HepG2 (cell line): ENCODE measurements around the gene ARPP21.

Source experiments
- ARNT2 ChIP-seq: sonication (generic); formaldehyde crosslinking; IDR thresholded peaks from 2 replicates; pipeline ENCODE4 v1.8.0; 2022; ENCODE audit warnings: mild to moderate bottlenecking, low read depth, missing genetic modification reagents, moderate library complexity
- ATF2 ChIP-seq: sonication (generic); formaldehyde crosslinking; IDR thresholded peaks from 2 replicates; pipeline ENCODE4 v1.4.0; 2020; ENCODE audit warnings: missing genetic modification reagents
- CBX2 ChIP-seq, 2 experiments: fragments of 200-600 bp in 1 of 2; sonication (generic); formaldehyde crosslinking in 1 of 2; IDR thresholded peaks; 2 replicates each; pipeline versions ENCODE4 v1.7.0 to v1.8.1; 2018 to 2022; ENCODE audit warnings: low read depth in 2 of 2, low read length in 1 of 2, mild to moderate bottlenecking in 1 of 2, missing genetic modification reagents in 1 of 2
- CTCF ChIP-seq: sonication (generic); formaldehyde crosslinking; IDR thresholded peaks from 2 replicates; pipeline ENCODE4 v1.5.0; 2020; ENCODE audit warnings: mild to moderate bottlenecking, missing genetic modification reagents, moderate library complexity
- TP53 ChIP-seq: sonication (generic); formaldehyde crosslinking; conservative IDR thresholded peaks from 2 replicates; pipeline ENCODE4 v1.4.0; 2020; ENCODE audit warnings: missing genetic modification reagents
- ZBTB4 ChIP-seq: sonication (generic); formaldehyde crosslinking; IDR thresholded peaks from 2 replicates; pipeline ENCODE4 v1.4.0; 2020; ENCODE audit warnings: missing genetic modification reagents, mild to moderate bottlenecking, borderline replicate concordance
- ZFP36 ChIP-seq: fragments of 150-350 bp; IDR thresholded peaks from 2 replicates; pipeline ENCODE4 v1.6.1; 2018; ENCODE audit warnings: borderline replicate concordance, low read length, low read depth; ENCODE audit not compliant: partially characterized antibody

- TF ChIP-seq CBX2 (IDR thresholded peaks at IDR 0.05; ENCODE audit: low read depth, low read length) (no peak), CBX2 (CRISPR knock-in tag; IDR thresholded peaks at IDR 0.05; ENCODE audit: low read depth) (no peak), CTCF (CRISPR knock-in tag) (no peak), TP53 (CRISPR knock-in tag) (no peak), ATF2 (CRISPR knock-in tag) (no peak), ZBTB4 (CRISPR knock-in tag) (no peak), ARNT2 (CRISPR knock-in tag) (no peak), ZFP36 (no peak)
These were observed 9.0 kb downstream of the ARPP21 start for GRCh38 chr3:35648347-35648746.
